Liver (tissue), 9 donors: ENCODE data around the gene NOS3. TPM values are rescaled to one million over a fixed set of nuclear protein-coding genes. Genes with fewer than 3 reads are reported as not detected.

ENCODE experiments used
- DNase-seq: peaks from one replicate; pipeline ENCODE4 v3.0.0-alpha.2; 2017; ENCODE audit warnings: low spot score
- H3K27ac ChIP-seq, 2 donors: one replicate each; pipeline ENCODE4 v1.7.0; 2013; ENCODE audit warnings: inconsistent platforms in 2 of 2, low read length in 2 of 2, control low read depth in 1 of 2, low read depth in 1 of 2, mild to moderate bottlenecking in 1 of 2
- H3K27me3 ChIP-seq, 4 donors: one replicate each; pipeline versions ENCODE4 v1.6.1 to v1.7.0; 2013; ENCODE audit warnings: low read length in 3 of 4, inconsistent platforms in 1 of 4, mild to moderate bottlenecking in 1 of 4, moderate library complexity in 1 of 4; ENCODE audit not compliant: control insufficient read depth in 4 of 4, insufficient read depth in 4 of 4
- H3K36me3 ChIP-seq, 4 donors: one replicate each; pipeline versions ENCODE4 v1.6.1 to v1.7.0; 2013; ENCODE audit warnings: low read length in 3 of 4, mild to moderate bottlenecking in 3 of 4, low read depth in 1 of 4, moderate library complexity in 1 of 4; ENCODE audit not compliant: control insufficient read depth in 4 of 4, insufficient read depth in 3 of 4
- H3K4me1 ChIP-seq, 4 donors: one replicate each; pipeline versions ENCODE4 v1.6.1 to v1.7.0; 2013; ENCODE audit warnings: low read length in 3 of 4, mild to moderate bottlenecking in 3 of 4, moderate library complexity in 1 of 4; ENCODE audit not compliant: control insufficient read depth in 4 of 4, insufficient read depth in 4 of 4
- H3K4me3 ChIP-seq, 3 donors: one replicate each; pipeline versions ENCODE4 v1.6.1 to v1.7.0; 2013; ENCODE audit warnings: low read length in 3 of 3, control low read depth in 1 of 3, low read depth in 1 of 3, mild to moderate bottlenecking in 1 of 3
- H3K9ac ChIP-seq, 2 donors: one replicate each; pipeline ENCODE4 v1.7.0; 2013; ENCODE audit warnings: low read length in 2 of 2, mild to moderate bottlenecking in 2 of 2, moderate library complexity in 2 of 2, control low read depth in 1 of 2, low read depth in 1 of 2
- H3K9me3 ChIP-seq, 4 donors: one replicate each; pipeline versions ENCODE4 v1.6.1 to v1.7.0; 2013; ENCODE audit warnings: low read length in 3 of 4; ENCODE audit not compliant: control insufficient read depth in 4 of 4
- ATF3 ChIP-seq: IDR thresholded peaks from 2 replicates; pipeline ENCODE4 v1.6.1; 2016; ENCODE audit warnings: antibody characterized with exemption
- FOXA1 ChIP-seq: IDR thresholded peaks from 2 replicates; pipeline ENCODE4 v1.6.1; 2016; ENCODE audit warnings: antibody characterized with exemption
- FOXA2 ChIP-seq: IDR thresholded peaks from 2 replicates; pipeline ENCODE4 v1.6.1; 2016; ENCODE audit warnings: antibody characterized with exemption
- GABPA ChIP-seq, 2 donors: IDR thresholded peaks in 1 of 2; conservative IDR thresholded peaks in 1 of 2; 2 replicates each; pipeline ENCODE4 v1.6.1; 2016; ENCODE audit warnings: antibody characterized with exemption in 2 of 2, mild to moderate bottlenecking in 1 of 2, moderate library complexity in 1 of 2
- HNF4A ChIP-seq, 2 donors: conservative IDR thresholded peaks; 2 replicates each; pipeline ENCODE4 v1.6.1; 2016; ENCODE audit warnings: antibody characterized with exemption in 2 of 2, mild to moderate bottlenecking in 2 of 2
- HNF4G ChIP-seq: IDR thresholded peaks from 2 replicates; pipeline ENCODE4 v1.6.1; 2016; ENCODE audit warnings: antibody characterized with exemption
- JUND ChIP-seq, 2 donors: IDR thresholded peaks; 2 replicates each; pipeline ENCODE4 v1.6.1; 2016; ENCODE audit warnings: antibody characterized with exemption in 2 of 2
- NR2F2 ChIP-seq: IDR thresholded peaks from 2 replicates; pipeline ENCODE4 v1.6.1; 2016; ENCODE audit warnings: antibody characterized with exemption
- RAD21 ChIP-seq, 2 donors: IDR thresholded peaks; 2 replicates each; pipeline ENCODE4 v1.6.1; 2016; ENCODE audit warnings: antibody characterized with exemption in 2 of 2, mild to moderate bottlenecking in 2 of 2
- REST ChIP-seq: IDR thresholded peaks from 2 replicates; pipeline ENCODE4 v1.6.1; 2016; ENCODE audit warnings: antibody characterized with exemption, mild to moderate bottlenecking
- RXRA ChIP-seq, 2 donors: IDR thresholded peaks; 2 replicates each; pipeline ENCODE4 v1.6.1; 2017 to 2018; ENCODE audit warnings: antibody characterized with exemption in 2 of 2, mild to moderate bottlenecking in 1 of 2
- SP1 ChIP-seq: IDR thresholded peaks from 2 replicates; pipeline ENCODE4 v1.6.1; 2018; ENCODE audit warnings: antibody characterized with exemption, mild to moderate bottlenecking
- TAF1 ChIP-seq: conservative IDR thresholded peaks from 2 replicates; pipeline ENCODE4 v1.6.1; 2016; ENCODE audit warnings: antibody characterized with exemption, mild to moderate bottlenecking
- YY1 ChIP-seq: IDR thresholded peaks from 2 replicates; pipeline ENCODE4 v1.6.1; 2016; ENCODE audit warnings: antibody characterized with exemption, mild to moderate bottlenecking
- ZBTB33 ChIP-seq: IDR thresholded peaks from 2 replicates; pipeline ENCODE4 v1.6.1; 2016; ENCODE audit warnings: antibody characterized with exemption
- WGBS: extraction: QIAGEN DNeasy Blood & Tissue Kit; methylation state at CpG from one replicate; pipeline ENCODE4 v1.1.7; 2013; 5-methylcytosine and 5-hydroxymethylcytosine counted together
- polyA plus RNA-seq, 2 donors: library from polyadenylated mRNA; stranded (reverse) in 1 of 2; unstranded in 1 of 2; fragments of 200-250 nt in 1 of 2; fragments of >200 nt in 1 of 2; fragmentation: Nextera tagmentation in 1 of 2; extraction: Ambion mirVana in 1 of 2; gene quantifications; one replicate each; pipeline versions ENCODE4 v1.2.1 to v1.2.3, GENCODE V29; 2013 to 2015
- total RNA-seq, 2 donors: library from RNA; depleted of rRNA; stranded (reverse); fragments of >200 nt; gene quantifications; one replicate each; pipeline ENCODE4 v1.2.3, GENCODE V29; 2014
- donor health status: healthy.
- donor health status: healthy.
- donor health status: healthy.
- donor health status: healthy.
- donor health status: healthy.

NOS3 gene
- total and polyA plus RNA-seq, 4 donors = 1.6 to 6.1 (median 5.1) TPM

GRCh38 chr7:150953061-150953997 lies 37.5 kb upstream of the NOS3 start:
- H3K4me3 ChIP-seq = no peak overlapping the region
- 90% methylated on average over 17 of the region's 17 CpGs for WGBS
- H3K9me3 ChIP-seq = no peaks in the 10 kb centered on the region
- no peaks in the 10 kb centered on the region for H3K36me3 ChIP-seq
- no peak overlapping the region for H3K9ac ChIP-seq
- peaks cover 0 to 7% (median 0%) of the 10 kb centered on the region in 4 donors for H3K27me3 ChIP-seq
- DNase-seq = no peak
- TF ChIP-seq ATF3 (no peak), TAF1 (no peak), FOXA2 (no peak), YY1 (no peak), FOXA1 (no peak)
- H3K4me1 ChIP-seq = no peaks in the 10 kb centered on the region
- no peak overlapping the region for H3K27ac ChIP-seq

GRCh38 chr7:150954201-150954985 lies 36.4 kb upstream of the NOS3 start:
- Histone ChIP-seq H3K9me3 (no peaks in the 10 kb centered on the region), H3K27ac (no peak overlapping the region), H3K9ac (no peak overlapping the region), H3K4me1 (no peaks in the 10 kb centered on the region), H3K36me3 (no peaks in the 10 kb centered on the region), H3K27me3 (peaks cover 0 to 7% (median 0%) of the 10 kb centered on the region in 4 donors), H3K4me3 (no peak overlapping the region)
- TF ChIP-seq HNF4G (no peak), GABPA (IDR thresholded peaks at IDR 0.05 in 1 of 2, conservative IDR thresholded peaks at IDR 0.05 in 1 of 2) (no peak), REST (no peak), TAF1 (no peak), ATF3 (no peak), RXRA (IDR thresholded peaks at IDR 0.05) (no peak), JUND (IDR thresholded peaks at IDR 0.05) (no peak), SP1 (no peak), YY1 (no peak), HNF4A (conservative IDR thresholded peaks at IDR 0.05) (no peak), ZBTB33 (no peak), RAD21 (IDR thresholded peaks at IDR 0.05) (no peak), NR2F2 (no peak)
- 90% methylated on average over 9 of the region's 9 CpGs for WGBS
- no peak for DNase-seq
